Measurements from ENCODE around the gene PRKD1. TPM values are rescaled to one million over a fixed set of nuclear protein-coding genes. Genes with fewer than 3 reads are reported as not detected.

Gene PRKD1
- total RNA-seq, 1 experiment from 2014 or later = 2.7 TPM

GRCh38 chr14:29953501-29953900 is 25.9 kb upstream of the PRKD1 start:
- Histone ChIP-seq H2BK20ac (ENCODE audit: low read depth, low read length, poor library complexity, severe bottlenecking) (no peak overlapping the region), H4K8ac (replicated peaks; ENCODE audit: insufficient read length, low read depth, low read length) (no peak overlapping the region), H3K56ac (ENCODE audit: insufficient read length, low read depth, low read length) (no peak overlapping the region), H3K14ac (ENCODE audit: insufficient read depth, low read length) (no peak overlapping the region), H4K20me1 (ENCODE audit: control insufficient read depth, insufficient read depth, insufficient read length) (no peaks in the 10 kb centered on the region), H3K4me1 (ENCODE audit: insufficient read depth, low read length) (no peaks in the 10 kb centered on the region), H3K18ac (ENCODE audit: insufficient read length, low read depth, low read length) (no peak overlapping the region), H3K79me1 (ENCODE audit: insufficient read depth, low read depth, low read length, poor library complexity, severe bottlenecking) (no peaks in the 10 kb centered on the region), H4K5ac (ENCODE audit: insufficient read length, low read depth, low read length) (no peak overlapping the region), H4K91ac (ENCODE audit: insufficient read length, low read depth, low read length) (no peak overlapping the region), H3K9me3 (ENCODE audit: control insufficient read depth, low read depth, low read length) (no peaks in the 10 kb centered on the region), H3K27me3 (ENCODE audit: insufficient read depth, low read length) (no peaks in the 10 kb centered on the region), H2AK5ac (ENCODE audit: insufficient read length, low read length) (no peak overlapping the region), H2BK12ac (ENCODE audit: insufficient read length, low read depth, low read length) (no peak overlapping the region), H3K4me2 (ENCODE audit: insufficient read depth, insufficient read length, low read length) (no peak overlapping the region), H2AFZ (ENCODE audit: low read length) (no peak overlapping the region), H2BK15ac (ENCODE audit: low read depth, low read length) (no peak overlapping the region), H3K4ac (ENCODE audit: low read depth, low read length) (no peak overlapping the region), H3K23ac (ENCODE audit: insufficient read length, low read depth, low read length) (no peak overlapping the region), H2BK120ac (ENCODE audit: low read depth, low read length, poor library complexity, severe bottlenecking) (no peak overlapping the region), H3K79me2 (ENCODE audit: insufficient read depth, low read length) (no peaks in the 10 kb centered on the region), H3T11ph (ENCODE audit: low read length) (no peak overlapping the region), H3K9ac (ENCODE audit: extremely low read depth, insufficient read length, low read length) (no peak overlapping the region), H2BK5ac (ENCODE audit: insufficient read length, low read length) (no peak overlapping the region), H3K27ac (ENCODE audit: insufficient read length, low read depth, low read length) (no peak overlapping the region), H3K23me2 (ENCODE audit: insufficient read length, low read depth, low read length, poor library complexity, severe bottlenecking) (no peaks in the 10 kb centered on the region)
- no peak for DNase-seq
- H3K4me3 Mint-ChIP-seq = no peak overlapping the region
- WGBS (ENCODE audit: extremely low coverage, insufficient read length, low lambda C conversion rate) = no CpG with 5 or more reads among the region's 6 CpGs
- H3K9me3 Mint-ChIP-seq = peaks cover 0 to 11% of the 10 kb centered on the region in 2 experiments; a peak in 2 of 5 replicates
- H3K36me3 Mint-ChIP-seq (ENCODE audit: insufficient read depth in 1 of 3, low read depth in 3 of 3) = peaks cover 0 to 3% (median 0%) of the 10 kb centered on the region in 3 experiments; a peak in 3 of 7 replicates
- TF ChIP-seq CTCF (conservative IDR thresholded peaks at IDR 0.05) = no peak
- no peak overlapping the region for H3K27ac Mint-ChIP-seq
- H3K4me1 Mint-ChIP-seq = no peaks in the 10 kb centered on the region
- peaks cover 3% of the 10 kb centered on the region for H3K27me3 Mint-ChIP-seq (ENCODE audit: low read depth)
